Hematopoietic multipotent progenitor cell treated with erythropoietin and hydrocortisone succinate and interleukin-3 and kit ligand, for 4 days (in vitro differentiated cells): ENCODE results near the gene PIAS1.
"Not testable (repeated sequence)": the region's sequence is repeated elsewhere in the genome, so short reads cannot be mapped to it uniquely, and the experiment has no call there.

Experiments
- DNase-seq: peaks from one replicate; pipeline ENCODE4 v3.0.0-alpha.2; 2015

PIAS1 gene

GRCh38 chr15:68129072-68129471, 75.0 kb downstream of the PIAS1 start:
- DNase-seq = no peak

- no peak for DNase-seq
These were observed 76.7 kb downstream of the PIAS1 start for GRCh38 chr15:68130851-68131250.

GRCh38 chr15:68137096-68137495, 83.0 kb downstream of the PIAS1 start:
- DNase-seq = no peak

GRCh38 chr15:68143129-68143528, 89.0 kb downstream of the PIAS1 start:
- no peak for DNase-seq

- no peak for DNase-seq
These were observed 89.7 kb downstream of the PIAS1 start for GRCh38 chr15:68143785-68144184.

GRCh38 chr15:68145706-68146105, 91.6 kb downstream of the PIAS1 start:
- DNase-seq = no peak

- DNase-seq = no peak
These were observed 93.9 kb downstream of the PIAS1 start for GRCh38 chr15:68148039-68148438.

- no peak for DNase-seq
These were observed 94.9 kb downstream of the PIAS1 start for GRCh38 chr15:68149059-68149458.

- no peak for DNase-seq
These were observed 96.1 kb downstream of the PIAS1 start for GRCh38 chr15:68150187-68150586.

GRCh38 chr15:68151277-68151676, 97.2 kb downstream of the PIAS1 start:
- no peak for DNase-seq

- no peak for DNase-seq
These were observed 98.2 kb downstream of the PIAS1 start for GRCh38 chr15:68152342-68152741.

GRCh38 chr15:68154923-68155559, 100.9 kb downstream of the PIAS1 start:
- peak; percentile 84 for DNase-seq

GRCh38 chr15:68157074-68157473, 103.0 kb downstream of the PIAS1 start:
- DNase-seq = no peak

GRCh38 chr15:68158046-68158628, 104.0 kb downstream of the PIAS1 start:
- no peak for DNase-seq

- DNase-seq = no peak
These were observed 109.1 kb downstream of the PIAS1 start for GRCh38 chr15:68163191-68163590.

- no peak for DNase-seq
These were observed 112.7 kb downstream of the PIAS1 start for GRCh38 chr15:68166847-68167246.

GRCh38 chr15:68172037-68172436, 117.9 kb downstream of the PIAS1 start:
- not testable (repeated sequence) for DNase-seq

- no peak for DNase-seq
These were observed 119.0 kb downstream of the PIAS1 start for GRCh38 chr15:68173119-68173518.

GRCh38 chr15:68175526-68175925, 121.4 kb downstream of the PIAS1 start:
- peak; percentile 44 for DNase-seq

- DNase-seq = no peak
These were observed 122.5 kb downstream of the PIAS1 start for GRCh38 chr15:68176601-68177000.

GRCh38 chr15:68177742-68178141, 123.6 kb downstream of the PIAS1 start:
- DNase-seq = no peak

GRCh38 chr15:68183616-68184315, 129.7 kb downstream of the PIAS1 start:
- DNase-seq = no peak

- DNase-seq = no peak
These were observed 130.7 kb downstream of the PIAS1 start for GRCh38 chr15:68184616-68185480.
